Ovary (tissue), 9 donors: ENCODE data around the gene ZNF445. TPM values are rescaled to one million over a fixed set of nuclear protein-coding genes. Genes with fewer than 3 reads are reported as not detected.
"Not testable (repeated sequence)": the region's sequence is repeated elsewhere in the genome, so short reads cannot be mapped to it uniquely, and the experiment has no call there.

Source experiments
- DNase-seq, 5 donors: peaks; one replicate each; pipeline ENCODE4 v3.0.0-alpha.2; 2019 to 2020
- H3K27ac ChIP-seq, 2 donors: fragments of 200-600 bp; one replicate each; pipeline versions ENCODE4 v1.5.1 to v1.8.0; 2019 to 2022
- H3K27me3 ChIP-seq: fragments of 200-600 bp; one replicate; pipeline ENCODE4 v1.8.0; 2022
- H3K36me3 ChIP-seq: fragments of 200-600 bp; sonication (generic); one replicate; pipeline ENCODE4 v1.5.1; 2019
- H3K4me1 ChIP-seq: one replicate; pipeline ENCODE4 v1.8.1; 2013; ENCODE audit warnings: mild to moderate bottlenecking, moderate library complexity; ENCODE audit not compliant: insufficient read depth
- H3K4me3 ChIP-seq: fragments of 200-600 bp; sonication (generic); one replicate; pipeline ENCODE4 v1.5.1; 2017
- H3K9me3 ChIP-seq, 2 donors: fragments of 200-600 bp in 1 of 2; sonication (generic) in 1 of 2; one replicate each; pipeline versions ENCODE4 v1.5.1 to v1.8.1; 2013 to 2019; ENCODE audit warnings: mild to moderate bottlenecking in 1 of 2, moderate library complexity in 1 of 2
- CTCF ChIP-seq, 3 donors: fragments of 450-650 bp in 2 of 3; fragments of 200-600 bp in 1 of 3; IDR thresholded peaks; one replicate each; pipeline versions ENCODE4 v1.5.1 to v1.8.0; 2016 to 2022; ENCODE audit warnings: antibody characterized with exemption in 3 of 3, mild to moderate bottlenecking in 1 of 3
- EP300 ChIP-seq: sonication (generic); formaldehyde crosslinking; IDR thresholded peaks from one replicate; pipeline ENCODE4 v1.6.1; 2017; ENCODE audit warnings: antibody characterized with exemption
- POLR2A ChIP-seq: fragments of 450-650 bp; IDR thresholded peaks from one replicate; pipeline ENCODE4 v1.6.1; 2017; ENCODE audit warnings: antibody characterized with exemption, mild to moderate bottlenecking, moderate library complexity
- WGBS, 3 donors: extraction: QIAGEN DNeasy Blood & Tissue Kit in 1 of 3; methylation state at CpG; one replicate each; pipeline versions ENCODE4 v1.1.5 to v1.1.7; 2013 to 2017; 5-methylcytosine and 5-hydroxymethylcytosine counted together
- intact Hi-C, 4 donors: fragments of 100-400 bp; cut with DNase I; formaldehyde crosslinking; loops; one replicate each; pipeline versions ENCODE4 v1.11.0 to v1.15.1; 2022 to 2023
- polyA plus RNA-seq, 2 donors: library from polyadenylated mRNA; stranded (reverse); fragments of 200-250 nt in 1 of 2; fragments of 350-450 nt in 1 of 2; fragmentation: Illumina TruSeq in 1 of 2; extraction: RNeasy Lipid Tissue Mini Kit (QIAGEN cat#74804) in 1 of 2; gene quantifications; one replicate each; pipeline ENCODE4 v1.2.3, GENCODE V29; 2013 to 2014
- total RNA-seq, 7 donors: library from RNA; depleted of rRNA in 2 of 7; stranded (reverse); fragments of >200 nt in 2 of 7; fragmentation: NEBNext Ultra II Directional in 3 of 7; extraction: Animal tissue kit (Norgen Biotek cat#: 25700) in 3 of 7; gene quantifications; one replicate each; pipeline versions ENCODE4 v1.1.0 to v1.2.4, GENCODE V29; 2016 to 2023
- donor health status: DM: no; HTN: no; CAD: no; lungs with moderate emphysema.
- donor health status: DM: no; HTN: no; CAD: no.
- donor health status: Bipolar disorder and iron deficiency.
- donor health status: DM: yes; HTN: yes; CAD: no.
- donor health status: DM: no; HTN: no; CAD: no.
- donor health status: DM: yes; HTN: yes; CAD: no.

ZNF445 gene
- total and polyA plus RNA-seq, 9 donors = 5.2 to 30.3 (median 25.2) TPM

DNA sequence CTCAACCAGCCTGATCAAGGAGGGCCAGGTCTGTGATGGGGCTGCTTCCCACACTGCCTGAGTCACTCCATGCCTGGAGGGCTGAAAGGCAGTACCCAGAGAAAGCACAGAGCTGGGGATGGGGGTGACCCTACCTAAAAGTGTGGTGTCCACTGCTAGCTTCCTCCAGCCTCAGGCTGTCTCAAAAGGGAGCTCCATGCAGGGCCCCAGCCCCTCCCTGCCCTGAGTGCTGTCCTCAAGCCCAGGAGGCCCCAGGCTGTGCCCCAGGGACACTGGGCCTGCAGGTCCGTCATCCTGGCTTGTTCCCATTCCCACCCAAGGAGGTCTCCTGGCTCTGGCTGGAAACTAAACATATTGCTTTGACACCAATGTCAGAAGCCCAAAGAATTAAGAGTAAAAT lies 56.8 kb downstream of the ZNF445 start:
- no peak overlapping the region for H3K27ac ChIP-seq
- DNase-seq = no peak
- H3K27me3 ChIP-seq = no peaks in the 10 kb centered on the region
- intact Hi-C loops = no loop called here
- H3K4me3 ChIP-seq = no peak overlapping the region
- 89 to 93% (median 92%) methylated on average over 1 of the region's 1 CpG for WGBS, 3 donors
- TF ChIP-seq EP300 (no peak), POLR2A (no peak), CTCF (IDR thresholded peaks at IDR 0.05) (no peak)
- H3K36me3 ChIP-seq = no peaks in the 10 kb centered on the region
- H3K9me3 ChIP-seq = no peaks in the 10 kb centered on the region
- H3K4me1 ChIP-seq = no peaks in the 10 kb centered on the region

DNA sequence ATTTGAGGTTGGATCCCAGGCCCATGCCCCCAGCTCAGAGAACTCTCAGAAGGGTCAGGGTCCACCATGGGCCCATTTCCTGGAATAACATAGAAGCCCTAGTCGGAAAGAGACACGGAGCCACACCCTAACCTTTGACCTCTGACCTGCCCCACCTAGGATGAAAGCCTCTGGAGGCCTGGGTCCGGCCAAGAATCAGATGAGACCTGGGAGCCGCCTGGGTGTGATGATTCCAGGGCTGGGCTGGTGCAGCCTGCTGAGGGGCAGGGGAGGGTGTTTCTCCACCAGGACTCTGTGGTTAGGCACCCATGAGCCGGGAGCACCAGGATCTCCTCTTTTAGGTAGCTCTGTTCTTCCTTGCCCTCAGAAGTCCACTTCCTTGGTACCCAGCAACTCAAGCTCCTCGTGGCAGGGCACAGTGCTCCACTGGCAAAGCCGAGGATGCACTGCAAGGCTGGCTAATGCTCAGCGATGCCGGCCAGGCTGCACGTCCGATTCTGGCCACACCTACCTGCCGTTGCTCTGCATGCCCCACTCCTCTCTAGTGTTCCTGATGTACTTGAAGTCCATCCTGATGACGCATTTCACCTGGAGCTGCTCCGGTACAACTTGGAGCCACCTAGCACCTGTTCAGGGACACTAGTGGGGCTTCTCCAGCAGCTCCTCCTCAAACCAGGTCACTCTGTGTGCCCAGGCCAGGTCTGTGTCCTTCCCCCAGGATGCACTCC lies 57.4 kb downstream of the ZNF445 start:
- intact Hi-C loops = no loop called here
- no peak for DNase-seq
- H3K9me3 ChIP-seq = no peaks in the 10 kb centered on the region
- no peak overlapping the region for H3K4me3 ChIP-seq
- 80 to 84% (median 80%) methylated on average over 14 of the region's 14 CpGs for WGBS, 3 donors
- H3K4me1 ChIP-seq = no peaks in the 10 kb centered on the region
- TF ChIP-seq CTCF (IDR thresholded peaks at IDR 0.05) = no peak
- no peak for TF ChIP-seq POLR2A
- TF ChIP-seq EP300 = no peak
- no peaks in the 10 kb centered on the region for H3K36me3 ChIP-seq
- no peaks in the 10 kb centered on the region for H3K27me3 ChIP-seq
- H3K27ac ChIP-seq = no peak overlapping the region

GRCh38 chr3:44419116-44419922 lies 58.2 kb downstream of the ZNF445 start:
- no peak overlapping the region for H3K27ac ChIP-seq
- WGBS, 3 donors = 74 to 85% (median 76%) methylated on average over 11 of the region's 11 CpGs
- H3K27me3 ChIP-seq = no peaks in the 10 kb centered on the region
- intact Hi-C loops = no loop called here
- no peaks in the 10 kb centered on the region for H3K9me3 ChIP-seq
- no peaks in the 10 kb centered on the region for H3K4me1 ChIP-seq
- no peak for DNase-seq
- H3K36me3 ChIP-seq = no peaks in the 10 kb centered on the region
- no peak overlapping the region for H3K4me3 ChIP-seq
- TF ChIP-seq CTCF (IDR thresholded peaks at IDR 0.05) (no peak), POLR2A (no peak), EP300 (no peak)

- WGBS, 3 donors = 66 to 77% (median 75%) methylated on average over 2 of the region's 2 CpGs
- no peaks in the 10 kb centered on the region for H3K36me3 ChIP-seq
- H3K4me3 ChIP-seq = no peak overlapping the region
- H3K4me1 ChIP-seq = no peaks in the 10 kb centered on the region
- H3K27me3 ChIP-seq = no peaks in the 10 kb centered on the region
- TF ChIP-seq CTCF (IDR thresholded peaks at IDR 0.05) = no peak
- TF ChIP-seq POLR2A = no peak
- no peak for TF ChIP-seq EP300
- no peak overlapping the region for H3K27ac ChIP-seq
- intact Hi-C loops = no loop called here
- no peak for DNase-seq
- no peaks in the 10 kb centered on the region for H3K9me3 ChIP-seq
These were observed 58.9 kb downstream of the ZNF445 start for GRCh38 chr3:44418549-44418948.

- not testable (repeated sequence) for H3K36me3 ChIP-seq
These were observed 59.4 kb downstream of the ZNF445 start for GRCh38 chr3:44418118-44418517.

More at GRCh38 chr3:44418118-44418517, 59.4 kb downstream of the ZNF445 start:
- H3K27ac ChIP-seq, DNase-seq, H3K27me3 ChIP-seq, H3K4me3 ChIP-seq, intact Hi-C loops, H3K4me1 ChIP-seq, H3K9me3 ChIP-seq: not testable (repeated sequence)
- 75 to 86% (median 84%) methylated on average over 4 of the region's 4 CpGs for WGBS, 3 donors
